ENCODE measurements around the gene AGAP1.

The AGAP1 gene

DNA sequence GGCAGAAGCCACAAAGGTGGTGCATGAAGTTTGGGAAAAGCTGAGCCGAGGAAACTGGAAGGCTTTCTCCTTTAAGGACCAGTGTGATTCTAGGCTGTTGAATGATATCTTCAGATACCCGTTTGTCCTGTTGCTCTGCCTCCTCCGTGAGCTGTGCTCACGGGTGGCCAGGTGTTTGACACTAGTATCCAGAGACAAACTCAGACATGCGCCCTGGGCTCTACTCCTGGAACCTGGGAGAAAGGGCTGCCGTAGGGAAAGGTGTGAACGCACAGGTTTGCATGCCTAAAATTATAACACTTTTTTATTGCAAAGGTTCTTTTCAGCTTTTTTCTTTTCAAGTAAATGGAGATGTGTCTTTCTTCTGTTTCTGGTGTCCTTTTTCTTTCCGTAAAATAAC lies 81.6 kb downstream of the AGAP1 start:
- DNase-seq (ENCODE audit: insufficient read length, low spot score), result no peak
- TF ChIP-seq POLR2AphosphoS5 (IDR thresholded peaks at IDR 0.05; ENCODE audit: low read depth, low read length) (no peak), POU2F2 (IDR thresholded peaks at IDR 0.05; ENCODE audit: low read depth, low read length) (no peak), PAX5 (IDR thresholded peaks at IDR 0.05; ENCODE audit: insufficient read depth, low read length, severe bottlenecking) (no peak), SPI1 (IDR thresholded peaks at IDR 0.05; ENCODE audit: low read depth, low read length) (no peak), TAF1 (IDR thresholded peaks at IDR 0.05; ENCODE audit: low read depth, low read length) (no peak), POLR2A (IDR thresholded peaks at IDR 0.05; ENCODE audit: low read depth, low read length) (no peak)
- no peak for FAIRE-seq

DNA sequence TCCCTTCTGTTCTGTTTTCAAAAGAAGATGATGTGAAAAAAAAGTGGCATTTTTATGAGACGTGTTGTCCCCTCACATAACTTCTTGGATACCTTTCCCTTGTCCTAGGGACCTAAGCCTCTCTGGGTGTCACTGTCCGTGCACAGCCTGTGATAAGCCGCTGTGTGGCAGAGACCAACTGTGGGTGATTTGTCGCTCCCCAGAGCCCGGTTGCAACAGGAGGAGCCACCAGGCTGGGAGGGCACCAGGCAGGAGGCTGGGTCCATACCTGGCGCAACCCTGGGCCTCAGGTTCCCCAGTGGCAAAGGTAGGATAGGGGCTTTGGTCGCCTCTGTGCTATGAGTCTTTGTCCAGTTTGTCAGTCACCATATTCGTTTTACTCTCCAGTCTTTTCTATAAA lies 82.1 kb downstream of the AGAP1 start:
- DNase-seq (ENCODE audit: insufficient read length, low spot score) (no peak), FAIRE-seq (no peak)
- TF ChIP-seq PAX5 (IDR thresholded peaks at IDR 0.05; ENCODE audit: insufficient read depth, low read length, severe bottlenecking) (no peak), TAF1 (IDR thresholded peaks at IDR 0.05; ENCODE audit: low read depth, low read length) (no peak)

DNA sequence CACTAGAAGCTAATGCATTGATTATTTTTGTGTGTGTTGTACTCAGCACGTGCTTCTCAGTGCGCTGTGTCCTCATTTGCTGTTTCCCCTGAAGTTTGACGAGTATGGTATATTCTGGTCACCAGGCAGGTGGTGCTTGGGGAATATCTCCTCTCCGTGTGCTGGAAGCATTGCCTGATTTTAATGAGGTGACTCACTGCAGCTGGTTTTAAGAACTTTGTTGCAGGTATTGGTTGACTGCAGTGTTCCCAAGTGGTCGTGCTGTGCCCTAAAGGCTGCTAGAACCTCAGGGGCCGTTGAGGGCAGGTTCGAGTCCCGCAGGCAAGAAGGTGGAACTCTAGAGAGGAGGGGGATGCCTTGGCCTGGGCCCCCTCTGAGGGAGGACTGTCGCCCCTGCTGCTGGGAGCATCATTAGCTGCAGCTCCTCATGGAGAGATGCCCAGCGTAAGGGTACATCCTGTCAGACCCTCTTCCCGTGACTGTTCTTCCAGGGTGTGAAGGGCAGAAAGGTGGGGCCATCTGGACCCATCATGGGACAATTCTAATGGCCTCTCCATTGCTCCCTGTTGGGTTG lies 82.6 kb downstream of the AGAP1 start:
- FAIRE-seq, result no peak
- DNase-seq (ENCODE audit: insufficient read length, low spot score), result no peak
- TF ChIP-seq POU2F2 (IDR thresholded peaks at IDR 0.05; ENCODE audit: low read depth, low read length) (no peak), TAF1 (IDR thresholded peaks at IDR 0.05; ENCODE audit: low read depth, low read length) (no peak), POLR2A (IDR thresholded peaks at IDR 0.05; ENCODE audit: low read depth, low read length) (no peak), PAX5 (IDR thresholded peaks at IDR 0.05; ENCODE audit: insufficient read depth, low read length, severe bottlenecking) (no peak), POLR2AphosphoS5 (IDR thresholded peaks at IDR 0.05; ENCODE audit: low read depth, low read length) (no peak), SPI1 (IDR thresholded peaks at IDR 0.05; ENCODE audit: low read depth, low read length) (no peak)

DNA sequence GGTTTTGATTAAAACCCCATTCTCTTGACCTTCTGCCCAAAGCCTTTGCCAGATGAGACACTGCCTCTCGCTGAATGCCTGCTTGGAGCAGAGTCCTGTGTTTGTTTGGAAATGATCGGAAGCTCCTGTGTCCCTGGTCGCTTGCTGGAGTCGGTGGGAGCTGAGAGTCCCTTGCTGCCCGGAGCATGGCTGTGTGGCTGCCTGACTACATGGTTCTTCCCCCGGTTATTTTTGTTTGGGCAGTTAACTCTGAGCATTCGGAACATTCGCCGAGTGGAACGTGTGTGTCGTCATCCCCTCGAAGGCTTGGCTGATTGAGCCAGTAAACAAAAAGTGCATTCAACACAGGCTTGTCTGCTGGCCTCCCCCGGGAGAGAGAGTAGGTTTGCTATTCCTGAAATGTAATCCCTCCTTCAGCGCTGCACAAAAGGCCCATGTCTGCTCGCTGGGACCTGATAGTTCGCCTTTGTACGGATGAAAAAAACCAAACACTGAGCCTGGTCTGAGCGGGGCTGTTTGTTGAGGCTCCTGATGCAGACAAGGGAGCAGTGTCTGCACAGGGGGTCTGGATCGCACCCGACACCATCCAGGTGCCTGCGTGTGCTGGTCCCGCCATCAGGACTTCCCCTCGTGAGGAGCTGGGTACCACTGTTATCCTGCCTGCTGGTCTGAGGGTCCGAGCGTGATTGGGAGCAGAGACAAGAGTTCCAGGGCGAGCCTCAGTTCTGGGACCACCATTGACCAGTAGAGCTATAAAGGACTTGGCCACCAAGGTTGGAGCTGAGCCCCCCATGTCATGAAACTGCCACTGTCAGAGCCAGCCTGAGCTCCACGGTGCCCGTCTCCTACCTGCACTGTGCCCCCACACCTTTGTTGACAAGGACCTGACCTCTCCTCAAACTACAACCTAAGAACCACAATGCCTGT lies 83.8 kb downstream of the AGAP1 start:
- DNase-seq (ENCODE audit: insufficient read length, low spot score) (no peak), FAIRE-seq (no peak)
- TF ChIP-seq POLR2AphosphoS5 (IDR thresholded peaks at IDR 0.05; ENCODE audit: low read depth, low read length) (no peak), SPI1 (IDR thresholded peaks at IDR 0.05; ENCODE audit: low read depth, low read length) (no peak), POLR2A (IDR thresholded peaks at IDR 0.05; ENCODE audit: low read depth, low read length) (no peak), PAX5 (IDR thresholded peaks at IDR 0.05; ENCODE audit: insufficient read depth, low read length, severe bottlenecking) (no peak), TAF1 (IDR thresholded peaks at IDR 0.05; ENCODE audit: low read depth, low read length) (no peak), POU2F2 (IDR thresholded peaks at IDR 0.05; ENCODE audit: low read depth, low read length) (no peak)

DNA sequence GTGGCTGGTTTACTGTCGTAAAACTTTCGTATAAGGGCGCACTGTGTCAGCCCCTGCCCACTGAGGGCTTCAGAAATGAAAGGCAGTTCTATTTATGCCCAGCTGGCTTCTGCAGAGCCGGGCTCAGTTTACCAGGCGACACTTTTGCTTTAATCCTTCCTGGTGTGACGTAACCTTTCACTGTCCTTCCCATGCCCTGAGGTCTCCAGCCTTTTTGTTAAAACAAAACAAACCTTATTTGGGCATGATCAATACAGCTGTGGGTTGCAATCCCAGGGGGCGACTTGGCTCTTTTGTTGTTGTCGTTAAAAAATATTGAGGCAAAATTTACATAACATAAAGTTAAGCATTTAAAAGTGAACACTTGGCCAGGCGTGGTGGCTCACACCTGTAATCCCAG lies 85.3 kb downstream of the AGAP1 start:
- DNase-seq (ENCODE audit: insufficient read length, low spot score) (no peak), FAIRE-seq (no peak)
- TF ChIP-seq POLR2AphosphoS5 (IDR thresholded peaks at IDR 0.05; ENCODE audit: low read depth, low read length) (no peak), POLR2A (IDR thresholded peaks at IDR 0.05; ENCODE audit: low read depth, low read length) (no peak), PAX5 (IDR thresholded peaks at IDR 0.05; ENCODE audit: insufficient read depth, low read length, severe bottlenecking) (no peak), TAF1 (IDR thresholded peaks at IDR 0.05; ENCODE audit: low read depth, low read length) (no peak), POU2F2 (IDR thresholded peaks at IDR 0.05; ENCODE audit: low read depth, low read length) (no peak), SPI1 (IDR thresholded peaks at IDR 0.05; ENCODE audit: low read depth, low read length) (no peak)

DNA sequence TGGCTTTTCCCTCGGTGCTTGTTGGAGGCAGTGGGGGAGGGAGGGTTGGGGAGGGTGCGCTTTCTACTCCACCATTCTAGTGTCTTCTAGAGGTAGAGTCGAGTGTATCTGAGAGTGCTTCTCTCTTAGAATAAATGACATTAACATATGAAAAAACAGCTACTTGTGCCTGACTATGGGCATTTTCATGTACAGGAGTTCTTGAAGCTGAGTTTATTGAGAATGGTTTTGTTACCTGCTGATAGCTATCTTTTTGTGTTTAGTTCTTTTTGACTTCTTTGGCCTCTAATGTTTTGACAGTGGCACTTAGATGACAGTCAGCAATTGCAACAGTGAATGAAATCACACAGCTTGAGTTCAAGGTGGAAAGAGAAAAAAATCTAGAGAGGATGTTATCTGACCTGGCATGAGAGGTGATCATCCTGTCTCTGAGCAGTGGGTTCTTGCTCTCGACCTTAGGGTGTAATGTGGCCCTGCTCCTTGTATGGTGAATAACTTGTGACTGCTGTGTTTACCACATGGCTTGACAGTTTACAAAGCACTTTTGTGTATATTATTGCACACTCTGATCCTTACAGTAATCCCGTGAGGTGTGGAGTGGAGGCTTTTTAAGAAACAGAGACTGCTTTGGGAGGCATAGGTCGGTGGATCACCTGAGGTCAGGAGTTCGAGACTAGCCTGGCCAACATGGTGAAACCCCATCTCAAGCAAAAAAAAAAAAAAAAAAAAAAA lies 86.7 kb downstream of the AGAP1 start:
- no peak for TF ChIP-seq POLR2AphosphoS5 (IDR thresholded peaks at IDR 0.05; ENCODE audit: low read depth, low read length)
- no peak for TF ChIP-seq POU2F2 (IDR thresholded peaks at IDR 0.05; ENCODE audit: low read depth, low read length)
- TF ChIP-seq PAX5 (IDR thresholded peaks at IDR 0.05; ENCODE audit: insufficient read depth, low read length, severe bottlenecking), result no peak
- no peak for TF ChIP-seq TAF1 (IDR thresholded peaks at IDR 0.05; ENCODE audit: low read depth, low read length)
- TF ChIP-seq POLR2A (IDR thresholded peaks at IDR 0.05; ENCODE audit: low read depth, low read length), result no peak
- no peak for TF ChIP-seq SPI1 (IDR thresholded peaks at IDR 0.05; ENCODE audit: low read depth, low read length)
- FAIRE-seq, result no peak
- no peak for DNase-seq (ENCODE audit: insufficient read length, low spot score)

DNA sequence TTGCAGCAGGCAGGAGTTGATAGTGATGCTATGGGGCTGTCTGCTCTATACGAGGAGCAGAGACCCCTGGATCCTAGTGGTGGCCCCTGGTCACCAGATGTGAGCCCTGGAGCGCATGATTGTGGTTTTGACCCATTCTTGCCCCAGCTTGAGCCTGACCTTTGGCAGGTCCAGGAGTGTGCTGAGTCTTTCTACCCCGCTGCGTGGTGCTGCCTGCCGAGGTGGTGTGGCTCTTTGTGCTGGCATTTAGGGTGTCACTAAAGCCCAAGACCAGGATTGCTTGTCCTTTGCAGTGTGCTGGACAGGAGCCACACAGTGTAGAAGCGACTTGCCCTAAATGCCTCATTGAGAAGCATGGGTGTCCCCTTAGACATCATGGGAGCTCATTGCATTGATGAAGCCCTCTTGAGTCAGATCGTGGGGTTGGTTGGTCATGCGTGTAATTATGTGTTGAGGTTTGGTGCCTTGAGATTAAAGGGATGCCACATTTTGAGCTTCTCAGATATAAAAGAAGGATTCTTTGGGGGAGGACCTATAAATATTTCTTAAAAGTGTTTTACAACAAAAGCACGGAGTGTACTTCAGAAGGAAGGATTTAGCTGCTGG lies 88.3 kb downstream of the AGAP1 start:
- no peak for TF ChIP-seq TAF1 (IDR thresholded peaks at IDR 0.05; ENCODE audit: low read depth, low read length)
- no peak for TF ChIP-seq POLR2A (IDR thresholded peaks at IDR 0.05; ENCODE audit: low read depth, low read length)
- TF ChIP-seq POU2F2 (IDR thresholded peaks at IDR 0.05; ENCODE audit: low read depth, low read length), result no peak
- TF ChIP-seq POLR2AphosphoS5 (IDR thresholded peaks at IDR 0.05; ENCODE audit: low read depth, low read length), result no peak
- no peak for TF ChIP-seq SPI1 (IDR thresholded peaks at IDR 0.05; ENCODE audit: low read depth, low read length)
- FAIRE-seq (no peak), DNase-seq (ENCODE audit: insufficient read length, low spot score) (no peak)

DNA sequence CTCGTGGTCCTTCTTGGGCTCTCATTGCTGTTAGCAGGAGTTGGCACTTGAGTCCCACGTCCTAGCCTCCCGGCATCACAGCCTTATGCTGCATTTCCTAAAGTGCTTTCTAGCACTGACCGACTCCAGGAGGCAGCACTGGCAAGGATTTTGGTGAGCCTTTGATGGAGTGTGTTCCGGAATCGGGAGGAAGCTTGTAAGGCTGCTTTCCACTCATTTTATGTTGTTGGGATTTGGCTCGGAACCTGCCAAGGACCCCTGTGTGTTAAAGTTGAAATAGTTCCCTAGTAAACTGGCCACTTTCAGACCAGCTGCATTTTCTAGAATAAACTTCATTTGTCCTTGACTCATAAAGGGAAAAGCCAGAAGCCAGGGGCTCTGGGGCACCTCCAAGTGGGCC lies 88.9 kb downstream of the AGAP1 start:
- no peak for TF ChIP-seq PAX5 (IDR thresholded peaks at IDR 0.05; ENCODE audit: insufficient read depth, low read length, severe bottlenecking)
- TF ChIP-seq TAF1 (IDR thresholded peaks at IDR 0.05; ENCODE audit: low read depth, low read length), result no peak
- no peak for TF ChIP-seq SPI1 (IDR thresholded peaks at IDR 0.05; ENCODE audit: low read depth, low read length)
- no peak for TF ChIP-seq POU2F2 (IDR thresholded peaks at IDR 0.05; ENCODE audit: low read depth, low read length)
- no peak for TF ChIP-seq POLR2AphosphoS5 (IDR thresholded peaks at IDR 0.05; ENCODE audit: low read depth, low read length)
- no peak for TF ChIP-seq POLR2A (IDR thresholded peaks at IDR 0.05; ENCODE audit: low read depth, low read length)
- FAIRE-seq, result no peak
- no peak for DNase-seq (ENCODE audit: insufficient read length, low spot score)

DNA sequence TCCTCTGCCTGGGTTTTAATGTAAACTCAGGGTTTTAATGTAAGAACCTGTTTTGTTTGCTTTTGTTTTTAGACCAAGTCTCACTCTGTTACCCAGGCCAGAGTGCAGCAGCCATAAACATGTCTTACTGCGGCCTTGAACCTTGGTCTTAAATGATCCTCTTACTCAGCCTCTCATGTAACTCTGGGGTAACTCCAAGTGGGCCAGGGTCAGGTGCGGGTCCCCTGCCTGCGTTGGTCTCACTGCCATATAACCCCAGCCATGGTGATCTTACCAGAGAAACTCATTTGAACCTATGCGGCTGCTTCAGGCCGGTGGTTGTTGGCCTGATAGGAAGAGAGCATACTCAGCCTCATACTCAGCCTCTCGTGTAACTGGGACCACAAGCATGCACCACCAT lies 89.3 kb downstream of the AGAP1 start:
- no peak for FAIRE-seq
- TF ChIP-seq SPI1 (IDR thresholded peaks at IDR 0.05; ENCODE audit: low read depth, low read length), result no peak
- TF ChIP-seq POU2F2 (IDR thresholded peaks at IDR 0.05; ENCODE audit: low read depth, low read length), result no peak
- TF ChIP-seq TAF1 (IDR thresholded peaks at IDR 0.05; ENCODE audit: low read depth, low read length), result no peak
- no peak for TF ChIP-seq PAX5 (IDR thresholded peaks at IDR 0.05; ENCODE audit: insufficient read depth, low read length, severe bottlenecking)
- TF ChIP-seq POLR2A (IDR thresholded peaks at IDR 0.05; ENCODE audit: low read depth, low read length), result no peak
- TF ChIP-seq POLR2AphosphoS5 (IDR thresholded peaks at IDR 0.05; ENCODE audit: low read depth, low read length), result no peak
- DNase-seq (ENCODE audit: insufficient read length, low spot score), result no peak
